ENCODE measurements around the gene P3R3URF.

Gene P3R3URF

GRCh38 chr1:46171351-46171750 lies 4.9 kb downstream of the P3R3URF start:
- no peak overlapping the region for H3K27ac ChIP-seq (ENCODE audit: extremely low read depth, low read depth, low read length)
- POLR2A ChIA-PET = interaction anchor here (1.0 kb wide), 1 partner anchor 39 kb away, joined by 3 read pairs; the partner anchor contains the start of gene PIK3R3
- no peak overlapping the region for H3K4me3 ChIP-seq (ENCODE audit: low read depth, low read length)
- H3K9me3 ChIP-seq (ENCODE audit: control insufficient read depth, insufficient read depth, low read depth, low read length) = no peaks in the 10 kb centered on the region
- TF ChIP-seq, protein P1, sequence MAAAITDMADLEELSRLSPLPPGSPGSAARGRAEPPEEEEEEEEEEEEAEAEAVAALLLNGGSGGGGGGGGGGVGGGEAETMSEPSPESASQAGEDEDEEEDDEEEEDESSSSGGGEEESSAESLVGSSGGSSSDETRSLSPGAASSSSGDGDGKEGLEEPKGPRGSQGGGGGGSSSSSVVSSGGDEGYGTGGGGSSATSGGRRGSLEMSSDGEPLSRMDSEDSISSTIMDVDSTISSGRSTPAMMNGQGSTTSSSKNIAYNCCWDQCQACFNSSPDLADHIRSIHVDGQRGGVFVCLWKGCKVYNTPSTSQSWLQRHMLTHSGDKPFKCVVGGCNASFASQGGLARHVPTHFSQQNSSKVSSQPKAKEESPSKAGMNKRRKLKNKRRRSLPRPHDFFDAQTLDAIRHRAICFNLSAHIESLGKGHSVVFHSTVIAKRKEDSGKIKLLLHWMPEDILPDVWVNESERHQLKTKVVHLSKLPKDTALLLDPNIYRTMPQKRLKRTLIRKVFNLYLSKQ (tag by site-specific recombination; IDR thresholded peaks at IDR 0.05; ENCODE audit: borderline replicate concordance) = no peak
- no peak for TF ChIP-seq OVOL3 (tag by site-specific recombination; IDR thresholded peaks at IDR 0.05)
- TF ChIP-seq INSM2 (tag by site-specific recombination; IDR thresholded peaks at IDR 0.05) = no peak
- TF ChIP-seq ZNF518A (tag by site-specific recombination; conservative IDR thresholded peaks at IDR 0.05; ENCODE audit: low read depth) = no peak
- TF ChIP-seq ZNF18 (tag by site-specific recombination; IDR thresholded peaks at IDR 0.05) = no peak
- no peak for TF ChIP-seq ZNF747 (tag by site-specific recombination; IDR thresholded peaks at IDR 0.05)
- no peak for TF ChIP-seq ZNF221 (tag by site-specific recombination; IDR thresholded peaks at IDR 0.05; ENCODE audit: borderline replicate concordance)
- TF ChIP-seq ZNF391 (tag by site-specific recombination; IDR thresholded peaks at IDR 0.05; ENCODE audit: borderline replicate concordance, low read depth) = no peak
- TF ChIP-seq SP7 (tag by site-specific recombination; IDR thresholded peaks at IDR 0.05) = no peak
- no peak for TF ChIP-seq ZNF19 (tag by site-specific recombination; IDR thresholded peaks at IDR 0.05; ENCODE audit: low read depth)
- TF ChIP-seq ZNF791 (tag by site-specific recombination; IDR thresholded peaks at IDR 0.05) = no peak
- TF ChIP-seq, protein P2, sequence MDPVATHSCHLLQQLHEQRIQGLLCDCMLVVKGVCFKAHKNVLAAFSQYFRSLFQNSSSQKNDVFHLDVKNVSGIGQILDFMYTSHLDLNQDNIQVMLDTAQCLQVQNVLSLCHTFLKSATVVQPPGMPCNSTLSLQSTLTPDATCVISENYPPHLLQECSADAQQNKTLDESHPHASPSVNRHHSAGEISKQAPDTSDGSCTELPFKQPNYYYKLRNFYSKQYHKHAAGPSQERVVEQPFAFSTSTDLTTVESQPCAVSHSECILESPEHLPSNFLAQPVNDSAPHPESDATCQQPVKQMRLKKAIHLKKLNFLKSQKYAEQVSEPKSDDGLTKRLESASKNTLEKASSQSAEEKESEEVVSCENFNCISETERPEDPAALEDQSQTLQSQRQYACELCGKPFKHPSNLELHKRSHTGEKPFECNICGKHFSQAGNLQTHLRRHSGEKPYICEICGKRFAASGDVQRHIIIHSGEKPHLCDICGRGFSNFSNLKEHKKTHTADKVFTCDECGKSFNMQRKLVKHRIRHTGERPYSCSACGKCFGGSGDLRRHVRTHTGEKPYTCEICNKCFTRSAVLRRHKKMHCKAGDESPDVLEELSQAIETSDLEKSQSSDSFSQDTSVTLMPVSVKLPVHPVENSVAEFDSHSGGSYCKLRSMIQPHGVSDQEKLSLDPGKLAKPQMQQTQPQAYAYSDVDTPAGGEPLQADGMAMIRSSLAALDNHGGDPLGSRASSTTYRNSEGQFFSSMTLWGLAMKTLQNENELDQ (tag by site-specific recombination; IDR thresholded peaks at IDR 0.05; ENCODE audit: low read depth) = no peak
- TF ChIP-seq ZNF701 (tag by site-specific recombination; IDR thresholded peaks at IDR 0.05) = no peak
- TF ChIP-seq ZNF292 (tag by site-specific recombination; IDR thresholded peaks at IDR 0.05; ENCODE audit: borderline replicate concordance, low read depth) = no peak
- no peak for TF ChIP-seq ZBTB11 (tag by site-specific recombination; conservative IDR thresholded peaks at IDR 0.05; ENCODE audit: low read depth)
- H3K36me3 ChIP-seq (ENCODE audit: control insufficient read depth in 2 of 2, insufficient read depth in 1 of 2, low read length in 2 of 2) = no peaks in the 10 kb centered on the region
- no peaks in the 10 kb centered on the region; the same call in 1 of the 2 replicates for H3K4me1 ChIP-seq (ENCODE audit: control insufficient read depth, insufficient read depth, low read length)
- CTCF ChIA-PET = interaction anchor here (0.7 kb wide), 1 partner anchor 23 kb away, joined by 3 read pairs; no protein-coding TSS in a partner anchor
